SK-N-SH (cell line): ENCODE results near the gene FGD2. TPM values are rescaled to one million over a fixed set of nuclear protein-coding genes. Genes with fewer than 3 reads are reported as not detected.

Experiments
- CTCF ChIA-PET: fragments of 300-600, 350-600 bp; formaldehyde crosslinking; extraction: SDS; loops from one replicate; lab custom pipeline; 2021; lab: Yijun Ruan, JAX
- POLR2A ChIA-PET: fragments of 350-600 bp; sonication (Branson Sonifier 250); formaldehyde crosslinking; extraction: SDS; loops from one replicate; lab custom pipeline; 2020; ENCODE audit warnings: antibody characterized with exemption, inconsistent platforms; lab: Yijun Ruan, JAX
- DNase-seq: peaks from one replicate; pipeline ENCODE4 v3.0.0; 2012
- H2AFZ ChIP-seq: fragments of 200-600 bp; sonication (generic); 2 replicates; pipeline ENCODE4 v1.8.1; 2016; ENCODE audit warnings: antibody characterized with exemption, mild to moderate bottlenecking, low read depth
- H3F3A ChIP-seq: fragments of 200-600 bp; sonication (generic); replicated peaks from 2 replicates; pipeline ENCODE3; 2016; ENCODE audit warnings: antibody characterized with exemption, mild to moderate bottlenecking; ENCODE audit not compliant: insufficient read depth
- H3K27ac ChIP-seq, 2 experiments: fragments of 200-500 bp in 1 of 2; fragments of 200-600 bp in 1 of 2; sonication (Bioruptor generic) in 1 of 2; sonication (generic), shearing (Covaris generic) in 1 of 2; 2 replicates each; pipeline versions ENCODE4 v1.5.1 to v1.6.1; 2014 to 2016; ENCODE audit warnings: low read depth in 2 of 2, inconsistent platforms in 1 of 2, low read length in 1 of 2, mild to moderate bottlenecking in 1 of 2, mixed read lengths in 1 of 2
- H3K27me3 ChIP-seq: fragments of 200-600 bp; sonication (generic), shearing (Covaris generic); 2 replicates; pipeline ENCODE4 v1.6.1; 2016; ENCODE audit warnings: mixed run types; ENCODE audit not compliant: insufficient read depth
- H3K36me3 ChIP-seq, 2 experiments: fragments of 200-500 bp in 1 of 2; fragments of 200-600 bp in 1 of 2; sonication (Bioruptor generic) in 1 of 2; sonication (generic) in 1 of 2; replicated peaks in 1 of 2; 2 replicates each; pipeline versions ENCODE3 to v1.5.1; 2014 to 2016; ENCODE audit warnings: low read length in 1 of 2, mild to moderate bottlenecking in 1 of 2; ENCODE audit not compliant: insufficient read depth in 2 of 2, control insufficient read depth in 1 of 2
- H3K4me1 ChIP-seq, 2 experiments: fragments of 200-500 bp in 1 of 2; fragments of 200-600 bp in 1 of 2; sonication (Bioruptor generic) in 1 of 2; sonication (generic), shearing (Covaris generic) in 1 of 2; 2 replicates each; pipeline versions ENCODE4 v1.5.1 to v1.6.1; 2014 to 2016; ENCODE audit warnings: low read depth in 1 of 2, low read length in 1 of 2, mixed run types in 1 of 2; ENCODE audit not compliant: insufficient read depth in 2 of 2, control insufficient read depth in 1 of 2
- H3K4me2 ChIP-seq: fragments of 200-600 bp; sonication (generic), shearing (Covaris generic); 2 replicates; pipeline ENCODE4 v1.6.1; 2017; ENCODE audit warnings: mixed run types
- H3K4me3 ChIP-seq, 2 experiments: fragments of 200-500 bp in 1 of 2; fragments of 200-600 bp in 1 of 2; sonication (Bioruptor generic) in 1 of 2; sonication (generic), shearing (Covaris generic) in 1 of 2; 2 replicates each; pipeline versions ENCODE4 v1.5.1 to v1.8.1; 2014 to 2016; ENCODE audit warnings: low read depth in 2 of 2, inconsistent platforms in 1 of 2, low read length in 1 of 2, mild to moderate bottlenecking in 1 of 2, mixed read lengths in 1 of 2, moderate library complexity in 1 of 2
- H3K79me2 ChIP-seq: fragments of 200-600 bp; sonication (generic); 2 replicates; pipeline ENCODE4 v1.8.1; 2017; ENCODE audit warnings: mild to moderate bottlenecking; ENCODE audit not compliant: insufficient read depth
- H3K9ac ChIP-seq: fragments of 200-600 bp; sonication (generic); 2 replicates; pipeline ENCODE4 v1.6.1; 2017; ENCODE audit warnings: mixed run types
- H3K9me2 ChIP-seq: fragments of 200-600 bp; sonication (generic); 2 replicates; pipeline ENCODE4 v1.6.1; 2017; ENCODE audit warnings: mixed run types
- H3K9me3 ChIP-seq: fragments of 200-600 bp; sonication (generic); 2 replicates; pipeline ENCODE4 v1.6.1; 2017; ENCODE audit warnings: mixed run types, mild to moderate bottlenecking, moderate library complexity
- H4K20me1 ChIP-seq: fragments of 200-600 bp; sonication (generic); 2 replicates; pipeline ENCODE4 v1.6.1; 2017; ENCODE audit warnings: mild to moderate bottlenecking, mixed run types; ENCODE audit not compliant: insufficient read depth
- EZH2phosphoT487 ChIP-seq: fragments of 200-600 bp; sonication (generic); IDR thresholded peaks from 2 replicates; pipeline ENCODE4 v1.6.1; 2017; ENCODE audit warnings: low read depth, mixed run types, mild to moderate bottlenecking, antibody characterized with exemption, moderate library complexity, borderline replicate concordance
- JUND ChIP-seq: IDR thresholded peaks from 2 replicates; pipeline ENCODE4 v1.4.0; 2012
- NFIC ChIP-seq: IDR thresholded peaks from 2 replicates; pipeline ENCODE4 v1.4.0; 2012; ENCODE audit warnings: borderline replicate concordance
- POLR2AphosphoS5 ChIP-seq: IDR thresholded peaks from 2 replicates; pipeline ENCODE4 v1.6.1; 2012; ENCODE audit warnings: low read depth, low read length
- SIN3A ChIP-seq: IDR thresholded peaks from 2 replicates; pipeline ENCODE4 v1.6.1; 2012; ENCODE audit warnings: low read depth, mild to moderate bottlenecking, low read length, moderate library complexity, borderline replicate concordance
- TAF1 ChIP-seq: IDR thresholded peaks from 2 replicates; pipeline ENCODE4 v1.6.1; 2012; ENCODE audit warnings: low read depth, mild to moderate bottlenecking, low read length, moderate library complexity, borderline replicate concordance
- YY1 ChIP-seq: IDR thresholded peaks from 2 replicates; pipeline ENCODE4 v1.4.0; 2012; ENCODE audit warnings: low read depth, mild to moderate bottlenecking
- WGBS: methylation state at CpG from one replicate; pipeline ENCODE4 v1.1.6; 2017; ENCODE audit warnings: low lambda C conversion rate; 5-methylcytosine and 5-hydroxymethylcytosine counted together
- polyA plus RNA-seq, 3 experiments: library from polyadenylated mRNA; depleted of rRNA; stranded (reverse); fragments of >200 nt; gene quantifications; 2 replicates each; pipeline ENCODE4 v1.2.3, GENCODE V29; 2012
- TF ChIP-seq, protein P1 (sequence below): IDR thresholded peaks from 2 replicates; pipeline ENCODE4 v1.4.0; 2012; ENCODE audit warnings: low read depth
- TF ChIP-seq, protein P2 (sequence below): IDR thresholded peaks from 2 replicates; pipeline ENCODE4 v1.4.0; 2012; ENCODE audit warnings: low read depth, borderline replicate concordance
- TF ChIP-seq, protein P3 (sequence below): IDR thresholded peaks from 2 replicates; pipeline ENCODE4 v1.4.0; 2012; ENCODE audit warnings: low read depth, borderline replicate concordance

Gene FGD2
- polyA plus RNA-seq, 1 of the 3 experiments (the other 2 are of a cell fraction), result not detected

DNA sequence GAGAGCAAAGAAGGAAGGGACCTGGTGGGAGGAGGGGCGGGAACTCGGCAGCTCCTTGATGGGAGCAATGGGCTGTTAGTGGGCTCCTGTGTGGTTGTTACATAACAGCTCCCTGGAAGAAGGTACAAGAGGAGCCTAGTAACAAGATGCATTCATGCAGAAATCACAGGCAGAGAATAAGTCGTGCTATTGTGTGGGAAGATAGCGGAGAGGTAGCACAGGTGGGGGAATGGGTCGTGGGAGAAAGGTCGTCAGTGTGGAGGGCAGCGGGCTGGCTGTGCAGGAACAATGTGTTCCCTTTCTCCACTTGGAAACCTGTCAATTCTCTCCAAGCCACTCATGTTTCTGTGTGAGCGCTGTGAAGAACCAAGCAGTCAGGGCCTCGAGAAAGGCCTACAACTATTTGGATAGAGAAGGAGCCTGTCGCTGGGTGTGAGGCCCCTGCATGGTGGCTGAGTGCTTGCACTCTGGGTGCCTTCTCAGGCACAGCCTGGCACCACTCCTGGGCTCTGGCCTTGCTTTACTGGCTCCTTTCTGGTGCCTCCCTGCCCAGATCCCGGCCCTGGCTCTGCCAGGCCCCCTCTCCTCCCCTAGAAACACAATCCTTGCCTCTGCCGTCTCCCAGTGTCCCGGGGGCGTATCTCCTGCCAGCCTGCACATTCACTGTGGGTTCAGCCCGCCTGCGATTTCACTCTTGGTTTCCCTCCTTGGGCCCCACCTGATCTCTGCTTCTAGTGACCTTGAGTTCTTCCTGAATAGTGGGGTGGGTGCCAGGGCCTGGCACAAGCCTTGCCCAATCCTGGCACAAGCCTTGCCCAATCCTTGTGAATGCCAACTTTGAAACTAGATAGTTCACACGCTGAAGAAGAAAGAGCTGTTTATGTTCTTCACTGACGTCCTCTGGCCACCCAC, 7.4 kb upstream of the FGD2 start:
- H3K4me1 ChIP-seq, result peaks cover 0 to 10% of the 10 kb centered on the region in 2 experiments; a peak in 1 of 4 replicates
- peak; percentile 52 for DNase-seq
- H3K36me3 ChIP-seq, result no peaks in the 10 kb centered on the region
- no peaks in the 10 kb centered on the region for H3K9me2 ChIP-seq
- H4K20me1 ChIP-seq, result no peaks in the 10 kb centered on the region
- POLR2A ChIA-PET, result interaction anchor here (1.4 kb wide), 1 partner anchor 12 kb away, joined by 3 read pairs; the partner anchor contains the start of gene MTCH1
- H3K27me3 ChIP-seq, result no peaks in the 10 kb centered on the region; the same call in 1 of the 2 replicates
- H2AFZ ChIP-seq, result no peak overlapping the region
- WGBS, result 73% methylated on average over 15 of the region's 18 CpGs
- H3K4me2 ChIP-seq, result no peak overlapping the region
- H3K9me3 ChIP-seq, result no peaks in the 10 kb centered on the region
- no peaks in the 10 kb centered on the region for H3K79me2 ChIP-seq
- CTCF ChIA-PET, result interaction anchor here (2.1 to 3.7 kb wide), 2 partner anchors 20 kb away, joined by 7 to 17 read pairs; no protein-coding TSS in a partner anchor
- no peak overlapping the region for H3K9ac ChIP-seq
- H3F3A ChIP-seq, result no peaks in the 10 kb centered on the region
- no peak overlapping the region for H3K27ac ChIP-seq
- no peak overlapping the region for H3K4me3 ChIP-seq
- TF ChIP-seq YY1 (no peak), TAF1 (no peak), POLR2AphosphoS5 (no peak), JUND (no peak), SIN3A (no peak), NFIC (no peak)
- TF ChIP-seq, protein P1, sequence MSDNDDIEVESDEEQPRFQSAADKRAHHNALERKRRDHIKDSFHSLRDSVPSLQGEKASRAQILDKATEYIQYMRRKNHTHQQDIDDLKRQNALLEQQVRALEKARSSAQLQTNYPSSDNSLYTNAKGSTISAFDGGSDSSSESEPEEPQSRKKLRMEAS, result no peak
- TF ChIP-seq, protein P2, sequence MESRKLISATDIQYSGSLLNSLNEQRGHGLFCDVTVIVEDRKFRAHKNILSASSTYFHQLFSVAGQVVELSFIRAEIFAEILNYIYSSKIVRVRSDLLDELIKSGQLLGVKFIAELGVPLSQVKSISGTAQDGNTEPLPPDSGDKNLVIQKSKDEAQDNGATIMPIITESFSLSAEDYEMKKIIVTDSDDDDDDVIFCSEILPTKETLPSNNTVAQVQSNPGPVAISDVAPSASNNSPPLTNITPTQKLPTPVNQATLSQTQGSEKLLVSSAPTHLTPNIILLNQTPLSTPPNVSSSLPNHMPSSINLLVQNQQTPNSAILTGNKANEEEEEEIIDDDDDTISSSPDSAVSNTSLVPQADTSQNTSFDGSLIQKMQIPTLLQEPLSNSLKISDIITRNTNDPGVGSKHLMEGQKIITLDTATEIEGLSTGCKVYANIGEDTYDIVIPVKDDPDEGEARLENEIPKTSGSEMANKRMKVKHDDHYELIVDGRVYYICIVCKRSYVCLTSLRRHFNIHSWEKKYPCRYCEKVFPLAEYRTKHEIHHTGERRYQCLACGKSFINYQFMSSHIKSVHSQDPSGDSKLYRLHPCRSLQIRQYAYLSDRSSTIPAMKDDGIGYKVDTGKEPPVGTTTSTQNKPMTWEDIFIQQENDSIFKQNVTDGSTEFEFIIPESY, result no peak

DNA sequence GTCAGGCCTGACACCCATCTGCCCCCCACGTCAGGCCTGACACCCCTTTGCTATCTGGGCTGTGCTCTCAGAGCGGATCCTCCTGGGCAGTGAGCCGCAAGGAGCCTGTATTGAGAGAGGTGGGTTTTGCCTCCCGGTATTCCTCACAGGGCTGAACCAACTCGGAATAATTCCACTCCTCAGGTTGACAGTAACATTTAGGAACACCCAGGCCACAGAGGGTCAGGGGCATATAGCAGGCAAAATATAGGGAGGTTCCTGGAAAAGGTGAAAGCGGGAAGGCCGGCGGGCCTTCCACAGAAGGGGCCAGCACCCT, 6.8 kb upstream of the FGD2 start:
- POLR2A ChIA-PET, result no interaction called here

More for the DNA sequence above, 6.8 kb upstream of the FGD2 start:
- WGBS, result 86% methylated on average over 8 of the region's 8 CpGs
- H3K79me2 ChIP-seq, result no peaks in the 10 kb centered on the region
- no peaks in the 10 kb centered on the region for H3F3A ChIP-seq
- no peaks in the 10 kb centered on the region for H3K36me3 ChIP-seq
- H3K9me2 ChIP-seq, result no peaks in the 10 kb centered on the region
- no peaks in the 10 kb centered on the region for H4K20me1 ChIP-seq
- TF ChIP-seq EZH2phosphoT487 (no peak), TAF1 (no peak)
- TF ChIP-seq, protein P3, sequence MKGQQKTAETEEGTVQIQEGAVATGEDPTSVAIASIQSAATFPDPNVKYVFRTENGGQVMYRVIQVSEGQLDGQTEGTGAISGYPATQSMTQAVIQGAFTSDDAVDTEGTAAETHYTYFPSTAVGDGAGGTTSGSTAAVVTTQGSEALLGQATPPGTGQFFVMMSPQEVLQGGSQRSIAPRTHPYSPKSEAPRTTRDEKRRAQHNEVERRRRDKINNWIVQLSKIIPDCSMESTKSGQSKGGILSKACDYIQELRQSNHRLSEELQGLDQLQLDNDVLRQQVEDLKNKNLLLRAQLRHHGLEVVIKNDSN, result no peak
- no peaks in the 10 kb centered on the region for H3K9me3 ChIP-seq
- CTCF ChIA-PET, result interaction anchor here (2.1 kb wide), 1 partner anchor 19 kb away, joined by 7 read pairs; no protein-coding TSS in a partner anchor
- H3K27me3 ChIP-seq, result no peaks in the 10 kb centered on the region; the same call in 1 of the 2 replicates
- no peak overlapping the region for H3K4me2 ChIP-seq
- no peak overlapping the region for H3K4me3 ChIP-seq
- H2AFZ ChIP-seq, result no peak overlapping the region
- no peak overlapping the region for H3K27ac ChIP-seq
- no peak for DNase-seq
- H3K4me1 ChIP-seq, result peaks cover 0 to 10% of the 10 kb centered on the region in 2 experiments; a peak in 1 of 4 replicates
- no peak overlapping the region for H3K9ac ChIP-seq
